Measurements from ENCODE around the gene WDR1.

WDR1 gene

GRCh38 chr4:10094841-10095240 lies 21.8 kb downstream of the WDR1 start:
- Histone ChIP-seq H3K4me2 (ENCODE audit: low read length) (no peak overlapping the region), H3K36me3 (ENCODE audit: insufficient read depth, low read length) (peaks cover 54% of the 10 kb centered on the region), H3K4me3 (ENCODE audit: low read depth, low read length, poor library complexity, severe bottlenecking) (no peak overlapping the region), H3F3A (ENCODE audit: insufficient read depth, low read length) (no peaks in the 10 kb centered on the region), H3K27ac (ENCODE audit: low read depth, low read length, poor library complexity, severe bottlenecking) (no peak overlapping the region), H4K20me1 (ENCODE audit: insufficient read depth, low read length) (no peaks in the 10 kb centered on the region), H3K9me2 (ENCODE audit: low read depth, low read length) (no peaks in the 10 kb centered on the region), H3K4me1 (ENCODE audit: insufficient read depth, low read length, severe bottlenecking) (no peaks in the 10 kb centered on the region), H3K27me3 (ENCODE audit: insufficient read depth, low read length) (no peaks in the 10 kb centered on the region), H2AFZ (ENCODE audit: low read length) (no peak overlapping the region), H3K79me2 (ENCODE audit: insufficient read depth, low read length) (no peaks in the 10 kb centered on the region), H3K9me3 (ENCODE audit: low read length) (no peaks in the 10 kb centered on the region), H3K9ac (ENCODE audit: low read length) (no peak overlapping the region)
- TF ChIP-seq EZH2 (IDR thresholded peaks at IDR 0.05; ENCODE audit: borderline replicate concordance, low read length) (no peak), CTCF (IDR thresholded peaks at IDR 0.05; ENCODE audit: low read length) (no peak)

GRCh38 chr4:10093801-10094552 lies 22.6 kb downstream of the WDR1 start:
- Histone ChIP-seq H4K20me1 (ENCODE audit: insufficient read depth, low read length) (no peaks in the 10 kb centered on the region), H3K4me2 (ENCODE audit: low read length) (no peak overlapping the region), H3K27ac (ENCODE audit: low read depth, low read length, poor library complexity, severe bottlenecking) (no peak overlapping the region), H2AFZ (ENCODE audit: low read length) (no peak overlapping the region), H3K27me3 (ENCODE audit: insufficient read depth, low read length) (no peaks in the 10 kb centered on the region), H3K4me1 (ENCODE audit: insufficient read depth, low read length, severe bottlenecking) (no peaks in the 10 kb centered on the region), H3K4me3 (ENCODE audit: low read depth, low read length, poor library complexity, severe bottlenecking) (no peak overlapping the region), H3K9me3 (ENCODE audit: low read length) (no peaks in the 10 kb centered on the region), H3F3A (ENCODE audit: insufficient read depth, low read length) (no peaks in the 10 kb centered on the region), H3K79me2 (ENCODE audit: insufficient read depth, low read length) (no peaks in the 10 kb centered on the region), H3K9ac (ENCODE audit: low read length) (no peak overlapping the region), H3K36me3 (ENCODE audit: insufficient read depth, low read length) (peaks cover 58% of the 10 kb centered on the region), H3K9me2 (ENCODE audit: low read depth, low read length) (no peaks in the 10 kb centered on the region)
- no peak for TF ChIP-seq CTCF (IDR thresholded peaks at IDR 0.05; ENCODE audit: low read length)
- no peak for TF ChIP-seq EZH2 (IDR thresholded peaks at IDR 0.05; ENCODE audit: borderline replicate concordance, low read length)

GRCh38 chr4:10093271-10093621 lies 23.4 kb downstream of the WDR1 start:
- Histone ChIP-seq H3K9me3 (ENCODE audit: low read length) (no peaks in the 10 kb centered on the region), H3K9ac (ENCODE audit: low read length) (no peak overlapping the region), H3K4me1 (ENCODE audit: insufficient read depth, low read length, severe bottlenecking) (no peaks in the 10 kb centered on the region), H3K79me2 (ENCODE audit: insufficient read depth, low read length) (no peaks in the 10 kb centered on the region), H3K9me2 (ENCODE audit: low read depth, low read length) (no peaks in the 10 kb centered on the region), H3K4me2 (ENCODE audit: low read length) (no peak overlapping the region), H4K20me1 (ENCODE audit: insufficient read depth, low read length) (no peaks in the 10 kb centered on the region), H3K36me3 (ENCODE audit: insufficient read depth, low read length) (peaks cover 62% of the 10 kb centered on the region), H2AFZ (ENCODE audit: low read length) (no peak overlapping the region), H3K27me3 (ENCODE audit: insufficient read depth, low read length) (no peaks in the 10 kb centered on the region), H3K4me3 (ENCODE audit: low read depth, low read length, poor library complexity, severe bottlenecking) (no peak overlapping the region), H3K27ac (ENCODE audit: low read depth, low read length, poor library complexity, severe bottlenecking) (no peak overlapping the region), H3F3A (ENCODE audit: insufficient read depth, low read length) (no peaks in the 10 kb centered on the region)
- TF ChIP-seq EZH2 (IDR thresholded peaks at IDR 0.05; ENCODE audit: borderline replicate concordance, low read length) (no peak), CTCF (IDR thresholded peaks at IDR 0.05; ENCODE audit: low read length) (no peak)

All from OCI-LY1 (cell line).